Sigmoid colon (tissue), 7 donors: Measurements from ENCODE around the gene TBCD. TPM values are rescaled to one million over a fixed set of nuclear protein-coding genes. Genes with fewer than 3 reads are reported as not detected.

Experiments
- DNase-seq: peaks from one replicate; pipeline ENCODE4 v3.0.0-alpha.2; 2019
- H3K27ac ChIP-seq, 4 donors: fragments of 200-600 bp; sonication (generic); one replicate each; pipeline ENCODE4 v1.5.1; 2016 to 2019; ENCODE audit warnings: mild to moderate bottlenecking in 1 of 4
- H3K27me3 ChIP-seq, 3 donors: fragments of 200-600 bp; sonication (generic); one replicate each; pipeline ENCODE4 v1.5.1; 2019; ENCODE audit warnings: mild to moderate bottlenecking in 1 of 3
- H3K36me3 ChIP-seq, 4 donors: fragments of 200-600 bp; sonication (generic); one replicate each; pipeline ENCODE4 v1.5.1; 2016 to 2019
- H3K4me1 ChIP-seq, 4 donors: fragments of 200-600 bp; sonication (generic); one replicate each; pipeline ENCODE4 v1.5.1; 2017 to 2019
- H3K4me3 ChIP-seq, 4 donors: fragments of 200-600 bp; sonication (generic); one replicate each; pipeline ENCODE4 v1.5.1; 2017 to 2019; ENCODE audit warnings: mild to moderate bottlenecking in 2 of 4, moderate library complexity in 1 of 4
- H3K9me3 ChIP-seq, 4 donors: fragments of 200-600 bp in 3 of 4; sonication (generic) in 3 of 4; one replicate each; pipeline versions ENCODE4 v1.5.1 to v1.6.1; 2013 to 2019
- EP300 ChIP-seq, 4 donors: sonication (generic); formaldehyde crosslinking; IDR thresholded peaks; one replicate each; pipeline ENCODE4 v1.6.1; 2017; ENCODE audit warnings: antibody characterized with exemption in 4 of 4
- POLR2A ChIP-seq, 2 donors: fragments of 450-650 bp; IDR thresholded peaks; one replicate each; pipeline ENCODE4 v1.6.1; 2016; ENCODE audit warnings: antibody characterized with exemption in 2 of 2, mild to moderate bottlenecking in 2 of 2, moderate library complexity in 2 of 2
- POLR2AphosphoS5 ChIP-seq, 4 donors: sonication (generic); formaldehyde crosslinking; IDR thresholded peaks; one replicate each; pipeline ENCODE4 v1.6.1; 2017; ENCODE audit warnings: antibody characterized with exemption in 4 of 4
- WGBS, 2 donors: extraction: QIAGEN DNeasy Blood & Tissue Kit; methylation state at CpG; one replicate each; pipeline ENCODE4 v1.1.7; 2013; 5-methylcytosine and 5-hydroxymethylcytosine counted together
- intact Hi-C: fragments of 100-400 bp; cut with DNase I; formaldehyde crosslinking; loops from one replicate; pipeline ENCODE4 v1.15.1; 2023
- polyA plus RNA-seq, 3 donors: library from polyadenylated mRNA; stranded (reverse); fragments of 200-250 nt; gene quantifications; one replicate each; pipeline ENCODE4 v1.2.3, GENCODE V29; 2013
- total RNA-seq, 4 donors: library from RNA; depleted of rRNA; stranded (reverse); fragments of >200 nt; gene quantifications; one replicate each; pipeline ENCODE4 v1.1.0, GENCODE V29; 2016
- TF ChIP-seq, protein P1 (sequence below), 4 experiments: fragments of 450-650 bp in 3 of 4; fragments of 200-600 bp in 1 of 4; IDR thresholded peaks; one replicate each; pipeline ENCODE4 v1.5.1; 2016 to 2019; ENCODE audit warnings: antibody characterized with exemption in 4 of 4, mild to moderate bottlenecking in 3 of 4, moderate library complexity in 2 of 4
- donor health status: healthy with polysubstance abuse.
- donor health status: Bipolar disorder and iron deficiency.
- donor health status: healthy.

The TBCD gene
- total and polyA plus RNA-seq, 7 donors = 11.1 to 77.4 (median 34.2) TPM

DNA sequence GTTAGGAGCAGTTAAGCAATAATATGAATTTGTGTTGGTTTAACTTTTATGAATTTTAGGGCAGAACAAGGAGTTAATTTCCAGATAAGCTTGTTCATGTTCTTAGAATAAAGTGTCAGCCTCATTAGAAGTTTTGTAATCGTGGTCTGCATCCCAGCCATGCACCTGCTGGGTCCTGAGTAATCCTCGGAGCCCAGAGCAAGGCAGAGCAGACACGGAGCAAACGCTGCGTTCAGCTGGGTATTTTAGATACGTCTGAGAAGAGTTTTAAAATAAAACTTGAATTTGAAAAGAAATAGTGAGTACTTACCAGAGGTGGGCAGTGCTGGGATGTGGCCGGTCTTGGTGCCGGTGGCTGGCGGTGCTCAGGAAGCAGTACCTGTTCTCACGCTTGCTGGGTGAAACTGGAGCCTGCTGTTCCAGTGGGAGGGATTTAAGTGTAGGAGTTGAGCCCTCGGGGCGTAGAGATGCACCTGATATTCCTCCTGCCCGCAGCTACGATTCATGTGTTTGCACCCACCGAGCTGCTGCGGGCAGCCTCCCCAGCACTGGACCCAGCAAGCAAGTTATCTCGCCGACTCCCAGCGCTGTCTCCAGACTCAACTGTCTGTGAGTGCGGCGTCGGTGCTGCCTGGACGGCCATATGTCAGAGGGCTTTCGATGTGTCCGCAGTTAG, 87.9 kb downstream of the TBCD start, which contains the start of gene ZNF750:
Gene ZNF750, minus strand, starts transcription at position 406 of the 676 bp plus-strand sequence. CDS start 7,568 bp downstream, outside the sequence.
- intact Hi-C loops = no loop called here
- 95% methylated on average over 25 of the region's 25 CpGs for WGBS, 2 donors
- Histone ChIP-seq H3K9me3 (no peaks in the 10 kb centered on the region), H3K4me3 (no peak within 1 kb of the TSS), H3K4me1 (no peaks in the 10 kb centered on the region), H3K27me3 (no peaks in the 10 kb centered on the region), H3K27ac (no peak within 1 kb of the TSS), H3K36me3 (no peaks in the 10 kb centered on the region)
- DNase-seq = peak; percentile 30
- TF ChIP-seq POLR2AphosphoS5 (IDR thresholded peaks at IDR 0.05) = no peak
- no peak for TF ChIP-seq POLR2A (IDR thresholded peaks at IDR 0.05)
- no peak for TF ChIP-seq EP300 (IDR thresholded peaks at IDR 0.05)
- TF ChIP-seq, protein P1, sequence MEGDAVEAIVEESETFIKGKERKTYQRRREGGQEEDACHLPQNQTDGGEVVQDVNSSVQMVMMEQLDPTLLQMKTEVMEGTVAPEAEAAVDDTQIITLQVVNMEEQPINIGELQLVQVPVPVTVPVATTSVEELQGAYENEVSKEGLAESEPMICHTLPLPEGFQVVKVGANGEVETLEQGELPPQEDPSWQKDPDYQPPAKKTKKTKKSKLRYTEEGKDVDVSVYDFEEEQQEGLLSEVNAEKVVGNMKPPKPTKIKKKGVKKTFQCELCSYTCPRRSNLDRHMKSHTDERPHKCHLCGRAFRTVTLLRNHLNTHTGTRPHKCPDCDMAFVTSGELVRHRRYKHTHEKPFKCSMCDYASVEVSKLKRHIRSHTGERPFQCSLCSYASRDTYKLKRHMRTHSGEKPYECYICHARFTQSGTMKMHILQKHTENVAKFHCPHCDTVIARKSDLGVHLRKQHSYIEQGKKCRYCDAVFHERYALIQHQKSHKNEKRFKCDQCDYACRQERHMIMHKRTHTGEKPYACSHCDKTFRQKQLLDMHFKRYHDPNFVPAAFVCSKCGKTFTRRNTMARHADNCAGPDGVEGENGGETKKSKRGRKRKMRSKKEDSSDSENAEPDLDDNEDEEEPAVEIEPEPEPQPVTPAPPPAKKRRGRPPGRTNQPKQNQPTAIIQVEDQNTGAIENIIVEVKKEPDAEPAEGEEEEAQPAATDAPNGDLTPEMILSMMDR (IDR thresholded peaks at IDR 0.05) = no peak

DNA sequence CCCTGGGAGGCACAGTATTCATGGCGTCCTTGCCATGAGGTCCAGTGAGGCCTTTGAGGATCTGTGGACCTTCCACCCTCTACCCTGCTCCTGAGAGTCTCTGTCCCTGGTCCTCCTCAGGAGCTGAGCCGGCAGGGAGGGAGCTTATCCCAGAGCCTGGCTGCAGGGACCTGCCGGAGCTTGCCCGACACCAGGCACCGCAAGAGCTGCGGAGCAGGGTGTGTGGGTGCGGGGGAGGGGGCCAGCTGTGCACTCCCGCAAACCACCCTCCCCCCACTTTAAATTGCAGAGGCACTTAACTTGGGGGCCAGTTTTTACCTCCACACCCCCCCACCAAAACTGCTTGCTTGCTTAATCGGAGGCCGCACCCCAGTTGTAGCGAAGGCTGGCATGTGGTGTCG, 88.6 kb downstream of the TBCD start:
- intact Hi-C loops = no loop called here
- H3K27me3 ChIP-seq = no peaks in the 10 kb centered on the region
- no peak overlapping the region for H3K4me3 ChIP-seq
- DNase-seq = peak; percentile 60
- H3K27ac ChIP-seq = no peak overlapping the region
- H3K36me3 ChIP-seq = no peaks in the 10 kb centered on the region
- TF ChIP-seq POLR2A (IDR thresholded peaks at IDR 0.05) = no peak
- TF ChIP-seq EP300 (IDR thresholded peaks at IDR 0.05) = no peak
- TF ChIP-seq, protein P1 (IDR thresholded peaks at IDR 0.05) = no peak
- no peak for TF ChIP-seq POLR2AphosphoS5 (IDR thresholded peaks at IDR 0.05)
- 95 to 97% methylated on average over 12 of the region's 12 CpGs for WGBS, 2 donors
- no peaks in the 10 kb centered on the region for H3K4me1 ChIP-seq
- no peaks in the 10 kb centered on the region for H3K9me3 ChIP-seq

DNA sequence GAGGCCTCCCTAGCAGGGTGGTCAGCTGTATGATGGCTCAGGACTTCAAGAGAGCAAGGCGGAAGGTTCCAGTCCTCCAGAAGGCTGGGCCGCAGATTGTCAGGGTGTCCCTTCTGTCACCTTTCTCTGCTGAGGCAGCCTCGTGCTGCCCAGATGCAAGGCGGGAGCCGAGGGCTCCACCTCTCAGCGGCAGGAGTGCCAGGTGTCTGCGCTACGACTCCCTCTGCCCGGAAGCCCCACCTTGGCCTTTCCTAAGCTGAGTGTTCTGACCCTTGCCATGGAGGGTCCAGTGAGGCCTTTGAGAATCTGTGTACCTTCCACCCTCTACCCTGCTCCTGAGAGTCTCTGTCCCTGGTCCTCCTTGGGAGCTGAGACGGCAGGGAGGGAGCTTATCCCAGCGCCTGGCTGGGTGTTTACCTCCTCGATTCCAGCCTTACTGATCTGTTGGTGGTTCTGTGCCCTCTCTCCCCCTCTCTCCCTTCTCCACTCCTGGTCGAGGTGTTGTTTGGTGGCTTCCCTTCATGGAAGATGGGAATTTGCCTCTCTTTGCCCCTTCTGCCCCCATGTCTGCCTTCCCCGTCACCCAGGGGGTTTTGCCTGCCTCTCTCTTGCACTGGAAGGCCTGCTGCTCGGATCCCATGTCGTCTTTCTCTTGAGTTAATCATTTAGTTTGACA, 90.2 kb downstream of the TBCD start:
- Histone ChIP-seq H3K4me1 (no peaks in the 10 kb centered on the region), H3K27ac (no peak overlapping the region), H3K27me3 (no peaks in the 10 kb centered on the region), H3K36me3 (no peaks in the 10 kb centered on the region), H3K9me3 (no peaks in the 10 kb centered on the region), H3K4me3 (no peak overlapping the region)
- WGBS, 2 donors = 89 to 92% methylated on average over 16 of the region's 16 CpGs
- peak; percentile 34 for DNase-seq
- TF ChIP-seq POLR2A (IDR thresholded peaks at IDR 0.05) (no peak), EP300 (IDR thresholded peaks at IDR 0.05) (no peak), POLR2AphosphoS5 (IDR thresholded peaks at IDR 0.05) (no peak)
- TF ChIP-seq, protein P1 (IDR thresholded peaks at IDR 0.05) = no peak
- intact Hi-C loops = no loop called here

DNA sequence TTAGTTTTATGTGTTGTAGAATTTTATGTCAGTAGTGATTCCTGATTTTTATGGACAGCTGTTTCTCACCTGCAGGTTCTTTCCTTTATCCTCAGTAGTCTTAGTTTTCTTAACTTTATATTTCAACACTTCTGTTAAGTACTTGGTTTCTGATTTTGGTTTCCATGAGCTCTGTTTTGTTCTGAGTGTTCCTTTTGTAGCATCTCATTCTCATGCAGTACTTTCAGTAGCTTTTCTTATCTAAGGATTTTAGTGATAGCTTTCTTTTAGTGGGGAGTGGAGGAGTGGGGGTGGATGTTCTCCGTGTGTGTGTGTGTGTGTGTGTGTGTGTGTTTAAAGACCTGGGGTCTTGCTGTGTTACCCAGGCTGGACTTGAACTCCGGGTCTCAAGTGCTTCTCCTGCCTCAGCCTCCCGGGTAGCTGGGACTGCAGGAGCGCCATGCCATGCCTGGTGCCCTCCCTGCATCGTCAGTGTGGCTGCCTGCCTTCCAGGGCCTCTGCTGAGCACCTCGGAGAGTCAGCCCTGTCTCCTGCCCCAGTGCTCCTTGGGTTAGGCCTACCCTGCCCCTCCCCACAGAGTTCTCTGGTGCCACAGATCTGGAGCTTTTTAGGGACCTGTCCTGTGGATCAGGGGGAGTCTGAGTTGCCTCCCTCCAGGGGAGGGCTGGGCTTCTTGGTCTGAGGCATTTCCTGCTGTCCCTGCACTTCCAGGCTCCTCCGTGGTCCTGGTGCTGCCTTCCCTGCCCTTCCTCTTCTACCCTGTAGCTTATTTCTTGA, 92.2 kb downstream of the TBCD start:
- peak overlapping the region in 2 of 4 donors; percentile 32 for H3K27ac ChIP-seq
- H3K9me3 ChIP-seq = no peaks in the 10 kb centered on the region
- peak; percentile 41 for DNase-seq
- no peak overlapping the region for H3K4me3 ChIP-seq
- intact Hi-C loops = no loop called here
- WGBS, 2 donors = 83 to 85% methylated on average over 7 of the region's 7 CpGs
- H3K27me3 ChIP-seq = no peaks in the 10 kb centered on the region
- H3K36me3 ChIP-seq = no peaks in the 10 kb centered on the region
- no peaks in the 10 kb centered on the region for H3K4me1 ChIP-seq
- TF ChIP-seq POLR2AphosphoS5 (IDR thresholded peaks at IDR 0.05) (no peak), EP300 (IDR thresholded peaks at IDR 0.05) (no peak), POLR2A (IDR thresholded peaks at IDR 0.05) (no peak)
- TF ChIP-seq, protein P1 (IDR thresholded peaks at IDR 0.05) = no peak
